Panc1 (cell line): ENCODE results near the gene P4HTM. TPM values are rescaled to one million over a fixed set of nuclear protein-coding genes. Genes with fewer than 3 reads are reported as not detected.

ENCODE experiments used
- ATAC-seq: fragments of 200-7000 bp; cut with Tn5 transposase; 2 replicates; pipeline ENCODE4 v1.9.1; 2020; ENCODE audit warnings: mild to moderate bottlenecking, moderate library complexity
- BruUV-seq: library from RNA; stranded (reverse); fragments of 400-500 nt; replicated peaks from 2 replicates; lab custom pipeline; 2021; lab: Mats Ljungman, UMichigan
- CTCF ChIA-PET: fragments of 300-600 bp; sonication (Branson Sonifier 250); formaldehyde crosslinking; loops from one replicate; lab custom pipeline; 2022; ENCODE audit warnings: antibody characterized with exemption; lab: Charles Lee
- POLR2A ChIA-PET: fragments of 300-600 bp; sonication (Branson Sonifier 250); formaldehyde crosslinking; loops from one replicate; lab custom pipeline; 2022; ENCODE audit warnings: antibody characterized with exemption; lab: Charles Lee
- DNase-seq: peaks from one replicate; pipeline ENCODE4 v3.0.0-alpha.2; 2010; ENCODE audit warnings: low read depth, low spot score
- H3K27ac ChIP-seq: 2 replicates; pipeline ENCODE4 v1.5.1; 2011; ENCODE audit warnings: mild to moderate bottlenecking, low read length, inconsistent platforms
- H3K27me3 ChIP-seq: fragments of 200-500 bp; sonication (Bioruptor generic); 2 replicates; pipeline ENCODE4 v1.6.0; 2014; ENCODE audit warnings: low read length, inconsistent platforms; ENCODE audit not compliant: control insufficient read depth, insufficient read depth
- H3K36me3 ChIP-seq: fragments of 200-500 bp; sonication (Bioruptor generic); 2 replicates; pipeline ENCODE4 v1.5.1; 2014; ENCODE audit warnings: inconsistent platforms, mild to moderate bottlenecking, low read length, moderate library complexity; ENCODE audit not compliant: control insufficient read depth, insufficient read depth
- H3K4me1 ChIP-seq: 2 replicates; pipeline ENCODE4 v1.5.1; 2011; ENCODE audit warnings: inconsistent platforms, mild to moderate bottlenecking, low read length, moderate library complexity; ENCODE audit not compliant: control insufficient read depth, insufficient read depth
- H3K4me3 ChIP-seq, 2 experiments: 2 replicates each; pipeline ENCODE4 v1.5.1; 2011 to 2012; ENCODE audit warnings: low read depth in 2 of 2, low read length in 2 of 2, mild to moderate bottlenecking in 2 of 2, inconsistent platforms in 1 of 2, moderate library complexity in 1 of 2
- H3K9me3 ChIP-seq: fragments of 200-500 bp; sonication (Bioruptor generic); 2 replicates; pipeline ENCODE4 v1.5.1; 2014; ENCODE audit warnings: low read depth, mild to moderate bottlenecking, inconsistent platforms, low read length, moderate library complexity; ENCODE audit not compliant: control insufficient read depth, insufficient read depth
- CTCF ChIP-seq: fragments of 450-650 bp; IDR thresholded peaks from 2 replicates; pipeline ENCODE4 v1.5.1; 2017; ENCODE audit warnings: mild to moderate bottlenecking
- POLR2AphosphoS5 ChIP-seq: IDR thresholded peaks from 2 replicates; pipeline ENCODE4 v1.6.1; 2012; ENCODE audit warnings: mild to moderate bottlenecking, low read depth, low read length, moderate library complexity
- REST ChIP-seq, 2 experiments: IDR thresholded peaks; 2 replicates each; pipeline ENCODE4 v1.6.1; 2011 to 2012; ENCODE audit warnings: low read depth in 2 of 2, control low read depth in 1 of 2, low read length in 1 of 2, mild to moderate bottlenecking in 1 of 2, moderate library complexity in 1 of 2; ENCODE audit not compliant: insufficient read depth in 1 of 2
- SIN3A ChIP-seq: IDR thresholded peaks from 2 replicates; pipeline ENCODE4 v1.6.1; 2012; ENCODE audit warnings: low read depth, mild to moderate bottlenecking, low read length, moderate library complexity, borderline replicate concordance; ENCODE audit not compliant: insufficient read depth
- TCF7L2 ChIP-seq: IDR thresholded peaks from 2 replicates; pipeline ENCODE4 v1.6.1; 2011; ENCODE audit warnings: mild to moderate bottlenecking, low read depth, low read length, inconsistent platforms
- in situ Hi-C: cut with HindIII; loops from 2 replicates; pipeline ENCODE4 v1.10.0; 2016; ENCODE audit warnings: low sequenced_read_pairs, low pct_unique_long_range_greater_than_20kb
- intact Hi-C: fragments of 100-400 bp; cut with micrococcal nuclease; formaldehyde crosslinking; loops from one replicate; pipeline ENCODE4 v1.10.0; 2022; ENCODE audit not compliant: unreplicated experiment
- total RNA-seq: library from RNA; stranded (reverse); gene quantifications from one replicate; pipeline ENCODE4 v1.2.1, GENCODE V29; 2021; ENCODE audit not compliant: unreplicated experiment

Gene P4HTM
- total RNA-seq, 1 experiment from 2014 or later, result 28.3 TPM

- no peak for TF ChIP-seq TCF7L2
- TF ChIP-seq REST (IDR thresholded peaks at IDR 0.05; ENCODE audit: insufficient read depth in 1 of 2, low read depth in 2 of 2, low read length in 1 of 2), result no peak
- TF ChIP-seq SIN3A, result no peak
- TF ChIP-seq CTCF, result no peak; the same call in 1 of the 2 replicates
- TF ChIP-seq POLR2AphosphoS5, result no peak
- CTCF ChIA-PET, result interaction anchor here (0.8 kb wide), 1 partner anchor 8 kb away, joined by 4 read pairs; no protein-coding TSS in a partner anchor
- H3K4me1 ChIP-seq, result no peaks in the 10 kb centered on the region; the same call in 1 of the 2 replicates
- DNase-seq (no peak), ATAC-seq (no peak)
- in situ Hi-C loops (no loop called here), intact Hi-C loops (no loop called here)
- no TSS peak for BruUV-seq
- no peaks in the 10 kb centered on the region for H3K9me3 ChIP-seq
- no peak overlapping the region for H3K27ac ChIP-seq
- no peaks in the 10 kb centered on the region for H3K27me3 ChIP-seq
- no peaks in the 10 kb centered on the region for H3K36me3 ChIP-seq
- H3K4me3 ChIP-seq, result no peak overlapping the region
- POLR2A ChIA-PET, result no interaction called here
Observed at GRCh38 chr3:48952510-48953118, 37.4 kb upstream of the P4HTM start.

- H3K36me3 ChIP-seq, result no peaks in the 10 kb centered on the region
- H3K27me3 ChIP-seq, result no peaks in the 10 kb centered on the region
- intact Hi-C loops, result no loop called here
Observed at GRCh38 chr3:48957006-48957705, 32.9 kb upstream of the P4HTM start.

More at GRCh38 chr3:48957006-48957705, 32.9 kb upstream of the P4HTM start:
- no peaks in the 10 kb centered on the region for H3K9me3 ChIP-seq
- ATAC-seq (no peak), DNase-seq (no peak)
- no peak overlapping the region for H3K27ac ChIP-seq
- CTCF ChIA-PET, result no interaction called here
- TF ChIP-seq TCF7L2 (no peak), POLR2AphosphoS5 (no peak), SIN3A (no peak), CTCF (no peak), REST (IDR thresholded peaks at IDR 0.05; ENCODE audit: insufficient read depth in 1 of 2, low read depth in 2 of 2, low read length in 1 of 2) (no peak)
- BruUV-seq, result no TSS peak
- in situ Hi-C loops, result no loop called here
- no peaks in the 10 kb centered on the region for H3K4me1 ChIP-seq
- POLR2A ChIA-PET, result interaction anchor here (0.7 kb wide), 1 partner anchor 65 kb away, joined by 9 read pairs; the partner anchor contains the start of gene NDUFAF3
- no peak overlapping the region for H3K4me3 ChIP-seq
